K562 (cell line): ENCODE results near the gene TMEFF2. TPM values are rescaled to one million over a fixed set of nuclear protein-coding genes. Genes with fewer than 3 reads are reported as not detected.

Experiments
- ADNP ChIP-seq: fragments of 200-800 bp; sonication (Bioruptor generic); IDR thresholded peaks from 2 replicates; pipeline ENCODE4 v1.6.1; 2016; ENCODE audit warnings: missing genetic modification characterization, missing compliant biosample characterization
- CBX1 ChIP-seq: sonication (generic); IDR thresholded peaks from 2 replicates; pipeline ENCODE4 v1.6.1; 2016; ENCODE audit warnings: antibody characterized with exemption, low read depth, mild to moderate bottlenecking
- ESRRA ChIP-seq: fragments of 450-650 bp; IDR thresholded peaks from 2 replicates; pipeline ENCODE4 v1.6.1; 2014; ENCODE audit warnings: low read depth, mild to moderate bottlenecking, moderate library complexity, borderline replicate concordance
- PCBP1 ChIP-seq: fragments of 200-400 bp; formaldehyde crosslinking; IDR thresholded peaks from 2 replicates; pipeline ENCODE4 v1.6.1; 2018; ENCODE audit warnings: mild to moderate bottlenecking, low read depth, low read length; ENCODE audit not compliant: poor library complexity, severe bottlenecking
- RBM22 ChIP-seq: fragments of 200-400 bp; formaldehyde crosslinking; IDR thresholded peaks from 2 replicates; pipeline ENCODE4 v1.6.1; 2018; ENCODE audit warnings: low read length, low read depth; ENCODE audit not compliant: poor library complexity, severe bottlenecking
- ZNF830 ChIP-seq: fragments of 250-450 bp; sonication (Bioruptor Pico); IDR thresholded peaks from 2 replicates; pipeline ENCODE4 v1.5.0; 2021; ENCODE audit warnings: mild to moderate bottlenecking
- polyA plus RNA-seq, 8 experiments: library from polyadenylated mRNA; depleted of rRNA in 4 of 8; stranded (reverse) in 5 of 8; unstranded in 3 of 8; fragments of >200 nt; fragmentation: Nextera tagmentation in 2 of 8; fragmentation: Illumina TruSeq in 1 of 8; extraction: Ambion mirVana in 2 of 8; extraction: Trizol in 1 of 8; gene quantifications; 2 replicates each; pipeline versions ENCODE4 v1.2.1 to v1.2.3, GENCODE V29; 2011 to 2014; ENCODE audit warnings: inconsistent platforms in 1 of 8, missing spikeins in 1 of 8
- total RNA-seq, 7 experiments: library from RNA; depleted of rRNA in 6 of 7; stranded (reverse); fragments of >200 nt in 6 of 7; fragmentation: Illumina TruSeq in 2 of 7; extraction: Trizol in 2 of 7; gene quantifications; 2 replicates each; pipeline versions ENCODE4 v1.2.1 to v1.2.3, GENCODE V29; 2011 to 2021; ENCODE audit warnings: low replicate concordance in 1 of 7
- TF ChIP-seq, protein P1 (sequence below), 2 experiments: fragments of 450-650 bp; formaldehyde crosslinking in 1 of 2; IDR thresholded peaks; 2 replicates each; pipeline versions ENCODE4 v1.4.0 to v1.6.1; 2014 to 2020; ENCODE audit warnings: mild to moderate bottlenecking in 2 of 2, borderline replicate concordance in 1 of 2, low read depth in 1 of 2
- TF ChIP-seq, protein P2 (sequence below): fragments of 450-650 bp; IDR thresholded peaks from 2 replicates; pipeline ENCODE4 v1.6.1; 2016; ENCODE audit warnings: antibody characterized with exemption
- TF ChIP-seq, protein P3 (sequence below): fragments of 250-450 bp; sonication (Bioruptor Pico); IDR thresholded peaks from 2 replicates; pipeline ENCODE4 v1.5.0; 2021
- TF ChIP-seq, protein P4 (sequence below), 2 experiments: IDR thresholded peaks; 2 replicates each; pipeline ENCODE4 v1.6.1; 2011; ENCODE audit warnings: borderline replicate concordance in 1 of 2, control low read depth in 1 of 2, low read depth in 1 of 2, low read length in 1 of 2, mild to moderate bottlenecking in 1 of 2, mixed read lengths in 1 of 2, moderate library complexity in 1 of 2; ENCODE audit not compliant: insufficient read depth in 1 of 2, insufficient read length in 1 of 2, poor library complexity in 1 of 2, severe bottlenecking in 1 of 2; ENCODE audit errors: extremely low read depth in 1 of 2

Gene TMEFF2
- total and polyA plus RNA-seq, 9 of the 15 experiments (the other 6 are each of a cell fraction or from before 2014, with no cell fraction given): 1.4 TPM; not detected in 8

DNA sequence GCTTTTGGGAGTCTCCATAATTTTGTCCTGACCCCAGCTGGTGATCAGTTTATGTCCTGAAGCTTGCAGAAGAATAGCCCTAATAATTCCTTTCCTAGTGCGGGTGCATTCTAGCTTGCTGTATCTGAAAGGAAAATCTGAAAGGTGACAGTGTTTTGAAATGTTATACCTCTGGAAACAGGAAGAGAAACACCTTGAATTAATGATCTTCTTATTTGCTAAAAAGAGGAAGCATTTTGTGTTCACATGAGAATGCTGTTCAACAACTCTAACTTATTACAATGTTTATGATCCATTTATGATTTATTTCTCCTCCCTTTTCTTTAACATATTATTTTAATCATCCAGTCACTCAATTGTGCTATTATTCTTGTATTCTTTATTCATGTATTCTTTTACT is 280.9 kb downstream of the TMEFF2 start (continued):
- TF ChIP-seq, protein P1, sequence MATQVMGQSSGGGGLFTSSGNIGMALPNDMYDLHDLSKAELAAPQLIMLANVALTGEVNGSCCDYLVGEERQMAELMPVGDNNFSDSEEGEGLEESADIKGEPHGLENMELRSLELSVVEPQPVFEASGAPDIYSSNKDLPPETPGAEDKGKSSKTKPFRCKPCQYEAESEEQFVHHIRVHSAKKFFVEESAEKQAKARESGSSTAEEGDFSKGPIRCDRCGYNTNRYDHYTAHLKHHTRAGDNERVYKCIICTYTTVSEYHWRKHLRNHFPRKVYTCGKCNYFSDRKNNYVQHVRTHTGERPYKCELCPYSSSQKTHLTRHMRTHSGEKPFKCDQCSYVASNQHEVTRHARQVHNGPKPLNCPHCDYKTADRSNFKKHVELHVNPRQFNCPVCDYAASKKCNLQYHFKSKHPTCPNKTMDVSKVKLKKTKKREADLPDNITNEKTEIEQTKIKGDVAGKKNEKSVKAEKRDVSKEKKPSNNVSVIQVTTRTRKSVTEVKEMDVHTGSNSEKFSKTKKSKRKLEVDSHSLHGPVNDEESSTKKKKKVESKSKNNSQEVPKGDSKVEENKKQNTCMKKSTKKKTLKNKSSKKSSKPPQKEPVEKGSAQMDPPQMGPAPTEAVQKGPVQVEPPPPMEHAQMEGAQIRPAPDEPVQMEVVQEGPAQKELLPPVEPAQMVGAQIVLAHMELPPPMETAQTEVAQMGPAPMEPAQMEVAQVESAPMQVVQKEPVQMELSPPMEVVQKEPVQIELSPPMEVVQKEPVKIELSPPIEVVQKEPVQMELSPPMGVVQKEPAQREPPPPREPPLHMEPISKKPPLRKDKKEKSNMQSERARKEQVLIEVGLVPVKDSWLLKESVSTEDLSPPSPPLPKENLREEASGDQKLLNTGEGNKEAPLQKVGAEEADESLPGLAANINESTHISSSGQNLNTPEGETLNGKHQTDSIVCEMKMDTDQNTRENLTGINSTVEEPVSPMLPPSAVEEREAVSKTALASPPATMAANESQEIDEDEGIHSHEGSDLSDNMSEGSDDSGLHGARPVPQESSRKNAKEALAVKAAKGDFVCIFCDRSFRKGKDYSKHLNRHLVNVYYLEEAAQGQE (IDR thresholded peaks at IDR 0.05; ENCODE audit: borderline replicate concordance): no peak
- TF ChIP-seq, protein P1 (CRISPR knock-in tag; IDR thresholded peaks at IDR 0.05; ENCODE audit: low read depth): no peak
- TF ChIP-seq, protein P2, sequence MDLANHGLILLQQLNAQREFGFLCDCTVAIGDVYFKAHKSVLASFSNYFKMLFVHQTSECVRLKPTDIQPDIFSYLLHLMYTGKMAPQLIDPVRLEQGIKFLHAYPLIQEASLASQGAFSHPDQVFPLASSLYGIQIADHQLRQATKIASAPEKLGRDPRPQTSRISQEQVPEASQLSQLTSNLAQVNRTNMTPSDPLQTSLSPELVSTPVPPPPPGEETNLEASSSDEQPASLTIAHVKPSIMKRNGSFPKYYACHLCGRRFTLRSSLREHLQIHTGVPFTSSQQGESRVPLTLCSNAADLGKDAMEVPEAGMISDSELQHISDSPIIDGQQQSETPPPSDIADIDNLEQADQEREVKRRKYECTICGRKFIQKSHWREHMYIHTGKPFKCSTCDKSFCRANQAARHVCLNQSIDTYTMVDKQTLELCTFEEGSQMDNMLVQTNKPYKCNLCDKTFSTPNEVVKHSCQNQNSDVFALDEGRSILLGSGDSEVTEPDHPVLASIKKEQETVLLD: no peak
- TF ChIP-seq ZNF830 (CRISPR knock-in tag) (no peak), CBX1 (no peak), RBM22 (no peak), ADNP (tag) (no peak), ESRRA (no peak), PCBP1 (no peak)
- TF ChIP-seq, protein P3, sequence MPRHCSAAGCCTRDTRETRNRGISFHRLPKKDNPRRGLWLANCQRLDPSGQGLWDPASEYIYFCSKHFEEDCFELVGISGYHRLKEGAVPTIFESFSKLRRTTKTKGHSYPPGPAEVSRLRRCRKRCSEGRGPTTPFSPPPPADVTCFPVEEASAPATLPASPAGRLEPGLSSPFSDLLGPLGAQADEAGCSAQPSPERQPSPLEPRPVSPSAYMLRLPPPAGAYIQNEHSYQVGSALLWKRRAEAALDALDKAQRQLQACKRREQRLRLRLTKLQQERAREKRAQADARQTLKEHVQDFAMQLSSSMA (CRISPR knock-in tag): no peak
- TF ChIP-seq, protein P4, sequence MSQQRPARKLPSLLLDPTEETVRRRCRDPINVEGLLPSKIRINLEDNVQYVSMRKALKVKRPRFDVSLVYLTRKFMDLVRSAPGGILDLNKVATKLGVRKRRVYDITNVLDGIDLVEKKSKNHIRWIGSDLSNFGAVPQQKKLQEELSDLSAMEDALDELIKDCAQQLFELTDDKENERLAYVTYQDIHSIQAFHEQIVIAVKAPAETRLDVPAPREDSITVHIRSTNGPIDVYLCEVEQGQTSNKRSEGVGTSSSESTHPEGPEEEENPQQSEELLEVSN (IDR thresholded peaks at IDR 0.05; ENCODE audit: borderline replicate concordance in 1 of 2, extremely low read depth in 1 of 2, insufficient read depth in 1 of 2, insufficient read length in 1 of 2, low read depth in 1 of 2, low read length in 1 of 2, poor library complexity in 1 of 2, severe bottlenecking in 1 of 2): no peak
